H1 (cell line): Measurements from ENCODE around the gene RGS8. TPM values are rescaled to one million over a fixed set of nuclear protein-coding genes. Genes with fewer than 3 reads are reported as not detected.

ENCODE experiments used
- CTCF ChIA-PET: fragments of 300-600 bp; sonication (Branson Sonifier 250); formaldehyde crosslinking; loops from one replicate; lab custom pipeline; 2021; ENCODE audit not compliant: partially characterized antibody; lab: Charles Lee
- POLR2A ChIA-PET: fragments of 300-600 bp; sonication (Branson Sonifier 250); formaldehyde crosslinking; loops from one replicate; lab custom pipeline; 2021; ENCODE audit warnings: inconsistent platforms; ENCODE audit not compliant: partially characterized antibody; lab: Charles Lee
- DNase-seq, 2 experiments: peaks; one replicate each; pipeline versions ENCODE4 v3.0.0 to v3.0.0-alpha.2; 2010 to 2022; ENCODE audit warnings: low spot score in 2 of 2, low read depth in 1 of 2, mixed read lengths in 1 of 2
- FAIRE-seq: peaks from 2 replicates; lab custom pipeline; 2011; peaks lifted over from hg19 to GRCh38; lab: Jason Lieb, UNC
- H2AFZ ChIP-seq: 2 replicates; pipeline ENCODE4 v1.8.1; 2012; ENCODE audit warnings: low read length, inconsistent platforms
- H2AK5ac ChIP-seq: 2 replicates; pipeline ENCODE4 v1.6.1; 2013; ENCODE audit warnings: low read depth, low read length
- H2BK120ac ChIP-seq: replicated peaks from 2 replicates; pipeline ENCODE3; 2013; ENCODE audit warnings: low read depth, low read length, inconsistent platforms
- H2BK12ac ChIP-seq: 2 replicates; pipeline ENCODE4 v1.6.1; 2013; ENCODE audit warnings: low read depth, low read length
- H2BK15ac ChIP-seq: 2 replicates; pipeline ENCODE4 v1.6.1; 2013; ENCODE audit warnings: low read length
- H2BK20ac ChIP-seq: 2 replicates; pipeline ENCODE4 v1.6.1; 2013; ENCODE audit warnings: low read length
- H2BK5ac ChIP-seq: 2 replicates; pipeline ENCODE4 v1.6.1; 2013; ENCODE audit warnings: low read depth, low read length
- H3K14ac ChIP-seq: 2 replicates; pipeline ENCODE4 v1.6.1; 2013; ENCODE audit warnings: inconsistent platforms; ENCODE audit not compliant: insufficient read length
- H3K18ac ChIP-seq: 2 replicates; pipeline ENCODE4 v1.6.1; 2013; ENCODE audit warnings: low read length; ENCODE audit errors: extremely low read depth
- H3K23ac ChIP-seq: 2 replicates; pipeline ENCODE4 v1.6.1; 2013; ENCODE audit warnings: inconsistent platforms; ENCODE audit not compliant: insufficient read length
- H3K23me2 ChIP-seq: 2 replicates; pipeline ENCODE4 v1.6.1; 2013; ENCODE audit warnings: low read depth, low read length
- H3K27ac ChIP-seq: 2 replicates; pipeline ENCODE4 v1.6.1; 2011; ENCODE audit warnings: low read depth, low read length, inconsistent platforms
- H3K27me3 ChIP-seq, 4 experiments: replicated peaks in 1 of 4; 1 replicate in 1 of 4; 2 replicates in 3 of 4; pipeline versions ENCODE4 v1.6.1 to v1.8.1; 2011 to 2013; ENCODE audit warnings: low read length in 3 of 4, mild to moderate bottlenecking in 3 of 4, inconsistent platforms in 2 of 4, mixed read lengths in 2 of 4, moderate library complexity in 1 of 4; ENCODE audit not compliant: control insufficient read depth in 3 of 4, insufficient read depth in 3 of 4; ENCODE audit errors: extremely low read depth in 1 of 4
- H3K36me3 ChIP-seq, 4 experiments: 2 replicates each; pipeline versions ENCODE4 v1.6.1 to v1.8.1; 2011 to 2013; ENCODE audit warnings: mild to moderate bottlenecking in 4 of 4, low read length in 3 of 4, moderate library complexity in 2 of 4, control low read depth in 1 of 4, inconsistent platforms in 1 of 4; ENCODE audit not compliant: insufficient read depth in 4 of 4, control insufficient read depth in 2 of 4
- H3K4ac ChIP-seq: replicated peaks from 2 replicates; pipeline ENCODE3; 2013; ENCODE audit warnings: low read length, low read depth, mixed read lengths, inconsistent platforms; ENCODE audit not compliant: insufficient read length
- H3K4me1 ChIP-seq, 4 experiments: replicated peaks in 1 of 4; 1 replicate in 1 of 4; 2 replicates in 3 of 4; pipeline versions ENCODE4 v1.6.1 to v1.8.1; 2011 to 2013; ENCODE audit warnings: low read length in 3 of 4, inconsistent platforms in 2 of 4, mixed read lengths in 1 of 4; ENCODE audit not compliant: insufficient read depth in 4 of 4, control insufficient read depth in 3 of 4
- H3K4me2 ChIP-seq, 2 experiments: 2 replicates each; pipeline versions ENCODE4 v1.6.1 to v1.8.1; 2011 to 2013; ENCODE audit warnings: low read depth in 2 of 2, low read length in 2 of 2, control low read depth in 1 of 2, inconsistent platforms in 1 of 2, mild to moderate bottlenecking in 1 of 2; ENCODE audit not compliant: insufficient read depth in 1 of 2
- H3K4me3 ChIP-seq, 4 experiments: fragments of 200-600, 300-600 bp in 1 of 4; sonication (generic), shearing (Covaris generic), sonication (Bioruptor Twin) in 1 of 4; 2 replicates each; pipeline versions ENCODE4 v1.5.1 to v1.8.1; 2011 to 2016; ENCODE audit warnings: low read length in 4 of 4, low read depth in 3 of 4, control low read depth in 2 of 4, inconsistent platforms in 2 of 4, mild to moderate bottlenecking in 2 of 4, mixed read lengths in 1 of 4, moderate library complexity in 1 of 4; ENCODE audit not compliant: insufficient read depth in 2 of 4; ENCODE audit errors: extremely low read depth in 1 of 4
- H3K56ac ChIP-seq: replicated peaks from 2 replicates; pipeline ENCODE3; 2013; ENCODE audit warnings: low read depth, mild to moderate bottlenecking, mixed read lengths, low read length, inconsistent platforms; ENCODE audit not compliant: insufficient read length
- H3K79me1 ChIP-seq: 2 replicates; pipeline ENCODE4 v1.6.1; 2013; ENCODE audit warnings: low read depth, low read length, control low read depth
- H3K79me2 ChIP-seq, 2 experiments: 2 replicates each; pipeline versions ENCODE4 v1.6.1 to v1.8.1; 2012 to 2013; ENCODE audit warnings: low read length in 2 of 2, mild to moderate bottlenecking in 2 of 2, inconsistent platforms in 1 of 2; ENCODE audit not compliant: insufficient read depth in 2 of 2, control insufficient read depth in 1 of 2
- H3K9ac ChIP-seq, 4 experiments: replicated peaks in 1 of 4; 1 replicate in 1 of 4; 2 replicates in 3 of 4; pipeline versions ENCODE4 v1.6.1 to v1.8.1; 2011 to 2013; ENCODE audit warnings: low read depth in 3 of 4, low read length in 3 of 4, control low read depth in 2 of 4, mild to moderate bottlenecking in 2 of 4, moderate library complexity in 2 of 4, inconsistent platforms in 1 of 4; ENCODE audit errors: extremely low read depth in 1 of 4
- H3K9me3 ChIP-seq, 2 experiments: 2 replicates each; pipeline versions ENCODE4 v1.6.1 to v1.8.1; 2012 to 2013; ENCODE audit warnings: mild to moderate bottlenecking in 2 of 2, moderate library complexity in 2 of 2, control low read depth in 1 of 2, inconsistent platforms in 1 of 2, low read depth in 1 of 2, low read length in 1 of 2, mixed read lengths in 1 of 2; ENCODE audit not compliant: insufficient read depth in 2 of 2
- H4K20me1 ChIP-seq, 2 experiments: replicated peaks in 1 of 2; 2 replicates each; pipeline versions ENCODE3 to v1.8.1; 2011 to 2013; ENCODE audit warnings: inconsistent platforms in 2 of 2, low read length in 2 of 2, mild to moderate bottlenecking in 1 of 2; ENCODE audit not compliant: insufficient read depth in 2 of 2, control insufficient read depth in 1 of 2
- H4K5ac ChIP-seq: 2 replicates; pipeline ENCODE4 v1.6.1; 2013; ENCODE audit warnings: low read length, low read depth, mixed read lengths, inconsistent platforms; ENCODE audit not compliant: insufficient read length
- H4K8ac ChIP-seq: 2 replicates; pipeline ENCODE4 v1.8.0; 2013; ENCODE audit warnings: mild to moderate bottlenecking, moderate library complexity, low read length, inconsistent platforms; ENCODE audit not compliant: insufficient read depth; ENCODE audit errors: extremely low read depth
- H4K91ac ChIP-seq: replicated peaks from 2 replicates; pipeline ENCODE3; 2013; ENCODE audit warnings: low read length, mixed read lengths, inconsistent platforms; ENCODE audit not compliant: insufficient read length
- ASH2L ChIP-seq: fragments of 200-600, 300-600 bp; sonication (generic); IDR thresholded peaks from one replicate; pipeline ENCODE4 v1.7.1; 2017; ENCODE audit warnings: low read length
- BCL11A ChIP-seq, 2 experiments: IDR thresholded peaks; one replicate each; pipeline ENCODE4 v1.6.1; 2011; ENCODE audit warnings: low read depth in 2 of 2, low read length in 2 of 2, mild to moderate bottlenecking in 2 of 2
- BRCA1 ChIP-seq: IDR thresholded peaks from 2 replicates; pipeline ENCODE4 v1.6.1; 2012; ENCODE audit warnings: low read depth, low read length, improper control_type of control experiment
- CBX5 ChIP-seq: fragments of 300-800, 300-1000 bp; sonication (generic); IDR thresholded peaks from 2 replicates; pipeline ENCODE4 v1.7.1; 2016; ENCODE audit warnings: antibody characterized with exemption, low read length, low read depth
- CREB1 ChIP-seq: IDR thresholded peaks from 2 replicates; pipeline ENCODE4 v1.6.1; 2012; ENCODE audit warnings: inconsistent platforms
- EP300 ChIP-seq, 2 experiments: IDR thresholded peaks; 1 replicate in 1 of 2; 2 replicates in 1 of 2; pipeline ENCODE4 v1.6.1; 2011 to 2012; ENCODE audit warnings: low read depth in 2 of 2, low read length in 2 of 2, mild to moderate bottlenecking in 2 of 2, borderline replicate concordance in 1 of 2, inconsistent platforms in 1 of 2, moderate library complexity in 1 of 2
- GTF2F1 ChIP-seq: IDR thresholded peaks from 2 replicates; pipeline ENCODE4 v1.6.1; 2012; ENCODE audit warnings: low read depth, low read length, improper control_type of control experiment, borderline replicate concordance
- KDM5A ChIP-seq: fragments of 200-600 bp; IDR thresholded peaks from 2 replicates; pipeline ENCODE4 v1.7.1; 2012; ENCODE audit warnings: mild to moderate bottlenecking, low read length, inconsistent platforms, mixed read lengths
- MAX ChIP-seq: IDR thresholded peaks from 2 replicates; pipeline ENCODE4 v1.6.1; 2012; ENCODE audit warnings: inconsistent platforms
- NANOG ChIP-seq: IDR thresholded peaks from 2 replicates; pipeline ENCODE4 v1.6.1; 2011; ENCODE audit warnings: low read length, low read depth, mild to moderate bottlenecking, inconsistent platforms; ENCODE audit not compliant: insufficient read depth, poor library complexity, severe bottlenecking
- NRF1 ChIP-seq: IDR thresholded peaks from 2 replicates; pipeline ENCODE4 v1.6.1; 2011; ENCODE audit warnings: mild to moderate bottlenecking, low read depth, low read length, improper control_type of control experiment
- POLR2A ChIP-seq, 2 experiments: IDR thresholded peaks; 1 replicate in 1 of 2; 2 replicates in 1 of 2; pipeline ENCODE4 v1.6.1; 2011; ENCODE audit warnings: low read depth in 2 of 2, low read length in 2 of 2, mild to moderate bottlenecking in 2 of 2; ENCODE audit errors: control extremely low read depth in 1 of 2
- POU5F1 ChIP-seq: IDR thresholded peaks from 2 replicates; pipeline ENCODE4 v1.6.1; 2011; ENCODE audit warnings: low read depth, mild to moderate bottlenecking, low read length, moderate library complexity
- SAP30 ChIP-seq: fragments of 300-600 bp; sonication (generic); IDR thresholded peaks from 2 replicates; pipeline ENCODE4 v1.7.1; 2012; ENCODE audit warnings: low read length, moderate library complexity, mild to moderate bottlenecking, inconsistent platforms; ENCODE audit not compliant: insufficient read depth, insufficient replicate concordance
- WGBS, 2 experiments: shearing (Covaris generic) in 1 of 2; methylation state at CpG; one replicate each; pipeline versions ENCODE4 v1.1.6 to v1.1.7; 2013 to 2015; ENCODE audit warnings: low lambda C conversion rate in 2 of 2, mixed read lengths in 2 of 2, inconsistent platforms in 1 of 2, low coverage in 1 of 2, missing lambda C conversion rate in 1 of 2; ENCODE audit not compliant: insufficient replicate concordance in 2 of 2, insufficient coverage in 1 of 2, insufficient read length in 1 of 2; ENCODE audit errors: extremely low coverage in 1 of 2, missing lambda C conversion rate in 1 of 2; 5-methylcytosine and 5-hydroxymethylcytosine counted together
- polyA plus RNA-seq, 7 experiments: library from polyadenylated mRNA; depleted of rRNA in 3 of 7; stranded (reverse) in 5 of 7; unstranded in 2 of 7; fragments of >200 nt in 5 of 7; fragments of 200-250 nt in 2 of 7; gene quantifications; 1 replicate in 5 of 7; 2 replicates in 1 of 7; 4 replicates in 1 of 7; pipeline versions ENCODE4 v1.2.1 to v1.2.3, GENCODE V29; 2011 to 2013; ENCODE audit warnings: missing spikeins in 2 of 7, mixed read lengths in 2 of 7
- total RNA-seq: library from RNA; stranded (reverse); fragmentation: NEBNext Ultra II Directional; extraction: Animal tissue kit (Norgen Biotek cat#: 25700); gene quantifications from 2 replicates; pipeline ENCODE4 v1.2.1, GENCODE V29; 2021

RGS8 gene
- total and polyA plus RNA-seq, 2 of the 8 experiments (the other 6 are each of a cell fraction or from before 2014, with no cell fraction given): 0.13 to 0.23 TPM

- 0 out of 2 replicates have a peak overlapping the region, but pooled peaks have one; percentile 14 for H2BK15ac ChIP-seq
- H2BK20ac ChIP-seq: no peak overlapping the region
- H3K23ac ChIP-seq: no peak overlapping the region
- H2BK12ac ChIP-seq: no peak overlapping the region
- H4K8ac ChIP-seq: no peak overlapping the region
- H2BK5ac ChIP-seq: no peak overlapping the region
- peaks cover 0 to 15% (median 5%) of the 10 kb centered on the region in 4 experiments; a peak in 4 of 7 replicates for H3K27me3 ChIP-seq
- no peak overlapping the region for H3K4me3 ChIP-seq
- H3K36me3 ChIP-seq: no peaks in the 10 kb centered on the region
- H3K27ac ChIP-seq: no peak overlapping the region
- peaks cover 0 to 16% (median 4%) of the 10 kb centered on the region in 4 experiments; a peak in 6 of 7 replicates for H3K4me1 ChIP-seq
- H2BK120ac ChIP-seq: no peak overlapping the region
- no peak overlapping the region for H2AFZ ChIP-seq
- no peak overlapping the region for H4K5ac ChIP-seq
- no peak overlapping the region for H3K18ac ChIP-seq
- DNase-seq (no peak), FAIRE-seq (no peak)
- no peaks in the 10 kb centered on the region for H4K20me1 ChIP-seq
- WGBS, 2 experiments: 71% methylated on average over 4 of the region's 4 CpGs; no CpG with 5 or more reads in 1 of the 2 experiments
- H3K4ac ChIP-seq: no peak overlapping the region
- ChIA-PET POLR2A (interaction anchor here (0.7 kb wide), 1 partner anchor 13 kb away, joined by 3 read pairs; no protein-coding TSS in a partner anchor), CTCF (interaction anchor here (0.6 to 2.6 kb wide), 11 partner anchors 11 to 139 kb away, joined by 3 to 11 read pairs (median 6); no protein-coding TSS in a partner anchor)
- no peak overlapping the region; a peak in 1 of 4 replicates for H3K4me2 ChIP-seq
- peaks cover 2% of the 10 kb centered on the region; the same call in 1 of the 2 replicates for H3K23me2 ChIP-seq
- H3K9ac ChIP-seq: no peak overlapping the region
- H3K56ac ChIP-seq: no peak overlapping the region
- H3K14ac ChIP-seq: no peak overlapping the region
- no peaks in the 10 kb centered on the region for H3K9me3 ChIP-seq
- H4K91ac ChIP-seq: no peak overlapping the region
- H3K79me2 ChIP-seq: no peaks in the 10 kb centered on the region
- H2AK5ac ChIP-seq: no peak overlapping the region
- H3K79me1 ChIP-seq: no peaks in the 10 kb centered on the region
- TF ChIP-seq NANOG: no peak
- TF ChIP-seq BRCA1: no peak
- TF ChIP-seq GTF2F1: no peak
- TF ChIP-seq KDM5A: no peak
- TF ChIP-seq MAX: no peak
- TF ChIP-seq SAP30: no peak
- no peak for TF ChIP-seq EP300 (IDR thresholded peaks at IDR 0.05; ENCODE audit: borderline replicate concordance in 1 of 2, low read depth in 2 of 2, low read length in 2 of 2)
- TF ChIP-seq NRF1: no peak
- no peak for TF ChIP-seq CREB1
- TF ChIP-seq POLR2A (IDR thresholded peaks at IDR 0.05; ENCODE audit: control extremely low read depth in 1 of 2, low read depth in 2 of 2, low read length in 2 of 2): no peak
- no peak for TF ChIP-seq POU5F1
- TF ChIP-seq CBX5: no peak
- no peak for TF ChIP-seq BCL11A (IDR thresholded peaks at IDR 0.05; ENCODE audit: low read depth in 2 of 2, low read length in 2 of 2)
- TF ChIP-seq ASH2L: no peak
These were observed 4.0 kb downstream of the RGS8 start for GRCh38 chr1:182680408-182680807.
